Measurements from ENCODE around the gene GID4. TPM values are rescaled to one million over a fixed set of nuclear protein-coding genes. Genes with fewer than 3 reads are reported as not detected.

Gene GID4
- total and polyA plus RNA-seq, 5 experiments from 2014 or later = 3.4 to 10.7 (median 7.1) TPM

GRCh38 chr17:18038149-18038850 lies 908 bp upstream of the GID4 start:
- H3K9me3 Mint-ChIP-seq = no peaks in the 10 kb centered on the region
- no peak for ATAC-seq

GRCh38 chr17:18039535-18040260 lies 490 bp downstream of the GID4 start:
- DNase-seq (peak in 3 of 10 donors; percentile 7 to 74 (median 65)), ATAC-seq (peak; percentile 43 to 57)
- peak overlapping the region; percentile 82 to 99 (median 96) for H3K27ac Mint-ChIP-seq
- H3K4me1 Mint-ChIP-seq = peaks cover 35 to 61% (median 56%) of the 10 kb centered on the region in 4 donors
- POLR2A ChIA-PET = interaction anchor here (0.6 to 2.0 kb wide), 2 partner anchors 11 to 67 kb away, joined by 3 to 10 read pairs; partner anchors contain the start of genes DRC3 and TOM1L2
- H3K4me3 Mint-ChIP-seq = peak overlapping the region; percentile 85 to 100 (median 98)
- no peaks in the 10 kb centered on the region for H3K27me3 Mint-ChIP-seq
- peaks cover 0 to 3% (median 0%) of the 10 kb centered on the region in 3 donors for H3K36me3 Mint-ChIP-seq
- H3K9me3 Mint-ChIP-seq = no peaks in the 10 kb centered on the region

More at GRCh38 chr17:18038149-18038850, 908 bp upstream of the GID4 start:
- peak overlapping the region; percentile 85 to 100 (median 98) for H3K4me3 Mint-ChIP-seq
- no peaks in the 10 kb centered on the region for H3K36me3 Mint-ChIP-seq
- no peaks in the 10 kb centered on the region for H3K27me3 Mint-ChIP-seq
- DNase-seq = no peak
- peaks cover 37 to 66% (median 61%) of the 10 kb centered on the region in 4 donors for H3K4me1 Mint-ChIP-seq
- peak overlapping the region; percentile 93 to 99 (median 96) for H3K27ac Mint-ChIP-seq
- POLR2A ChIA-PET = interaction anchor here (0.6 to 2.0 kb wide), 5 partner anchors 48 to 253 kb away, joined by 3 to 10 read pairs (median 4); partner anchors contain the start of genes ALKBH5, DRC3 and TOM1L2

GRCh38 chr17:18040261-18040858 lies 1.2 kb downstream of the GID4 start:
- ATAC-seq (no peak), DNase-seq (peak in 1 of 10 donors; percentile 6)
- peak overlapping the region; percentile 85 to 94 (median 90) for H3K4me3 Mint-ChIP-seq
- peaks cover 0 to 6% (median 0%) of the 10 kb centered on the region in 3 donors for H3K36me3 Mint-ChIP-seq
- POLR2A ChIA-PET = interaction anchor here (0.6 kb wide), 1 partner anchor 11 kb away, joined by 3 read pairs; no protein-coding TSS in a partner anchor
- peak overlapping the region; percentile 82 to 93 (median 89) for H3K27ac Mint-ChIP-seq
- H3K27me3 Mint-ChIP-seq = no peaks in the 10 kb centered on the region
- peaks cover 36 to 61% (median 56%) of the 10 kb centered on the region in 4 donors for H3K4me1 Mint-ChIP-seq
- no peaks in the 10 kb centered on the region for H3K9me3 Mint-ChIP-seq

- peaks cover 34 to 54% (median 50%) of the 10 kb centered on the region in 4 donors for H3K4me1 Mint-ChIP-seq
- peaks cover 0 to 17% (median 0%) of the 10 kb centered on the region in 3 donors for H3K36me3 Mint-ChIP-seq
- peak overlapping the region; percentile 15 to 94 (median 88) for H3K4me3 Mint-ChIP-seq
- DNase-seq = no peak
- no peaks in the 10 kb centered on the region for H3K9me3 Mint-ChIP-seq
- no peak for ATAC-seq
- H3K27me3 Mint-ChIP-seq = no peaks in the 10 kb centered on the region
- H3K27ac Mint-ChIP-seq = peak overlapping the region in 6 of 10 donors; percentile 5 to 93 (median 42)
- POLR2A ChIA-PET = interaction anchor here (0.6 kb wide), 1 partner anchor 114 kb away, joined by 3 read pairs; no protein-coding TSS in a partner anchor
These were observed 2.6 kb downstream of the GID4 start for GRCh38 chr17:18041776-18042175.

- H3K4me1 Mint-ChIP-seq = peaks cover 26 to 44% (median 40%) of the 10 kb centered on the region in 4 donors
- no peak for ATAC-seq
- H3K27ac Mint-ChIP-seq = peak overlapping the region in 1 of 10 donors; percentile 67
- H3K9me3 Mint-ChIP-seq = no peaks in the 10 kb centered on the region
- POLR2A ChIA-PET = no interaction called here
- no peak overlapping the region for H3K4me3 Mint-ChIP-seq
- no peak for DNase-seq
- H3K36me3 Mint-ChIP-seq = peaks cover 0 to 26% (median 7%) of the 10 kb centered on the region in 3 donors
- no peaks in the 10 kb centered on the region for H3K27me3 Mint-ChIP-seq
These were observed 3.8 kb downstream of the GID4 start for GRCh38 chr17:18042983-18043382.

- peak in 2 of 10 donors; percentile 7 to 16 for DNase-seq
- Mint-ChIP-seq H3K36me3 (peaks cover 0 to 30% (median 7%) of the 10 kb centered on the region in 3 donors), H3K27ac (no peak overlapping the region), H3K4me3 (no peak overlapping the region), H3K27me3 (no peaks in the 10 kb centered on the region), H3K9me3 (no peaks in the 10 kb centered on the region), H3K4me1 (peaks cover 23 to 38% (median 35%) of the 10 kb centered on the region in 4 donors)
- POLR2A ChIA-PET = no interaction called here
- no peak for ATAC-seq
These were observed 4.3 kb downstream of the GID4 start for GRCh38 chr17:18043491-18043890.

GRCh38 chr17:18044609-18045008 lies 5.4 kb downstream of the GID4 start:
- POLR2A ChIA-PET = no interaction called here
- no peak overlapping the region for H3K4me3 Mint-ChIP-seq
- H3K36me3 Mint-ChIP-seq = peaks cover 0 to 33% (median 7%) of the 10 kb centered on the region in 3 donors
- H3K27me3 Mint-ChIP-seq = no peaks in the 10 kb centered on the region
- H3K4me1 Mint-ChIP-seq = peaks cover 18 to 33% (median 31%) of the 10 kb centered on the region in 4 donors
- DNase-seq (no peak), ATAC-seq (no peak)
- no peaks in the 10 kb centered on the region for H3K9me3 Mint-ChIP-seq
- H3K27ac Mint-ChIP-seq = no peak overlapping the region

GRCh38 chr17:18045691-18046350 lies 6.6 kb downstream of the GID4 start:
- POLR2A ChIA-PET = interaction anchor here (0.7 kb wide), 3 partner anchors 137 to 743 kb away, joined by 3 to 4 read pairs (median 4); no protein-coding TSS in a partner anchor
- H3K27ac Mint-ChIP-seq = no peak overlapping the region
- ATAC-seq = no peak

GRCh38 chr17:18055597-18055996 lies 16.4 kb downstream of the GID4 start:
- H3K9me3 Mint-ChIP-seq = no peaks in the 10 kb centered on the region
- no peak overlapping the region for H3K27ac Mint-ChIP-seq
- no peak overlapping the region for H3K4me3 Mint-ChIP-seq
- H3K27me3 Mint-ChIP-seq = no peaks in the 10 kb centered on the region
- DNase-seq = no peak
- peaks cover 0 to 1% (median 0%) of the 10 kb centered on the region in 4 donors for H3K4me1 Mint-ChIP-seq
- POLR2A ChIA-PET = no interaction called here
- peaks cover 0 to 78% (median 9%) of the 10 kb centered on the region in 3 donors for H3K36me3 Mint-ChIP-seq
- no peak for ATAC-seq

More at GRCh38 chr17:18045691-18046350, 6.6 kb downstream of the GID4 start:
- Mint-ChIP-seq H3K36me3 (peaks cover 0 to 39% (median 7%) of the 10 kb centered on the region in 3 donors), H3K4me1 (peaks cover 14 to 23% (median 22%) of the 10 kb centered on the region in 4 donors), H3K27me3 (no peaks in the 10 kb centered on the region), H3K4me3 (no peak overlapping the region), H3K9me3 (no peaks in the 10 kb centered on the region)
- DNase-seq = no peak

- Mint-ChIP-seq H3K36me3 (peaks cover 0 to 80% (median 9%) of the 10 kb centered on the region in 3 donors), H3K4me1 (peaks cover 0 to 1% (median 0%) of the 10 kb centered on the region in 4 donors), H3K27ac (no peak overlapping the region), H3K9me3 (no peaks in the 10 kb centered on the region), H3K4me3 (no peak overlapping the region), H3K27me3 (no peaks in the 10 kb centered on the region)
- ATAC-seq (no peak), DNase-seq (no peak)
- POLR2A ChIA-PET = no interaction called here
These were observed 17.0 kb downstream of the GID4 start for GRCh38 chr17:18056214-18056613.

GRCh38 chr17:18059283-18059682 lies 20.1 kb downstream of the GID4 start:
- no peak for ATAC-seq
- Mint-ChIP-seq H3K27me3 (no peaks in the 10 kb centered on the region), H3K27ac (no peak overlapping the region), H3K36me3 (peaks cover 2 to 91% (median 8%) of the 10 kb centered on the region in 3 donors), H3K9me3 (no peaks in the 10 kb centered on the region), H3K4me3 (no peak overlapping the region), H3K4me1 (peaks cover 0 to 1% (median 0%) of the 10 kb centered on the region in 4 donors)
- no peak for DNase-seq
- POLR2A ChIA-PET = no interaction called here

- DNase-seq = no peak
- H3K4me3 Mint-ChIP-seq = no peak overlapping the region
- H3K27ac Mint-ChIP-seq = no peak overlapping the region
- H3K27me3 Mint-ChIP-seq = no peaks in the 10 kb centered on the region
- POLR2A ChIA-PET = no interaction called here
- H3K4me1 Mint-ChIP-seq = no peaks in the 10 kb centered on the region
- peaks cover 5 to 73% (median 5%) of the 10 kb centered on the region in 3 donors for H3K36me3 Mint-ChIP-seq
- no peak for ATAC-seq
- H3K9me3 Mint-ChIP-seq = no peaks in the 10 kb centered on the region
These were observed 24.8 kb downstream of the GID4 start for GRCh38 chr17:18064053-18064452.

Measured in naive thymus-derived CD8-positive, alpha-beta T cell (primary cell).